ENCODE measurements around the gene PPEF1.

DNA sequence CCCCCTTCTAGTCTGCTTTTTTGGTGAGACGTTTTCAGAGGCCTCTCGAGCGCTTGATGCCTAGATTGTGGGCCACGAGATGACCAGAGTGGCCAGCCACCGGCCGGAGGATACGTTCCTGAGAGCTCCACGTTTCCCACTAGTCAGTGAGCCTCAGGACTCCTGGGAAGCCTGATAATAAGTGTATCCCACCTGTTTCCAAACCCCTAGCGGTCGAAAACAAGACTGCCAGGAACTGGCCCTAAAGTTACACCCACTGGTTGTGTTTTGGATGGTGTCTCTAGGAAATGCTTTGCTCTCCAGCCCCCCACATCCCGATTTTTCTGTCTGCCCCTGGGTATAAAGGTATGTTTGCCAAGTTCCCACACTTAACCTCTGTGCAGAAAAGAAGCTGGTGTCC lies 31.0 kb upstream of the PPEF1 start:
- no peak for TF ChIP-seq ZFP36 (IDR thresholded peaks at IDR 0.05; ENCODE audit: borderline replicate concordance, partially characterized antibody)
- TF ChIP-seq, protein P1, sequence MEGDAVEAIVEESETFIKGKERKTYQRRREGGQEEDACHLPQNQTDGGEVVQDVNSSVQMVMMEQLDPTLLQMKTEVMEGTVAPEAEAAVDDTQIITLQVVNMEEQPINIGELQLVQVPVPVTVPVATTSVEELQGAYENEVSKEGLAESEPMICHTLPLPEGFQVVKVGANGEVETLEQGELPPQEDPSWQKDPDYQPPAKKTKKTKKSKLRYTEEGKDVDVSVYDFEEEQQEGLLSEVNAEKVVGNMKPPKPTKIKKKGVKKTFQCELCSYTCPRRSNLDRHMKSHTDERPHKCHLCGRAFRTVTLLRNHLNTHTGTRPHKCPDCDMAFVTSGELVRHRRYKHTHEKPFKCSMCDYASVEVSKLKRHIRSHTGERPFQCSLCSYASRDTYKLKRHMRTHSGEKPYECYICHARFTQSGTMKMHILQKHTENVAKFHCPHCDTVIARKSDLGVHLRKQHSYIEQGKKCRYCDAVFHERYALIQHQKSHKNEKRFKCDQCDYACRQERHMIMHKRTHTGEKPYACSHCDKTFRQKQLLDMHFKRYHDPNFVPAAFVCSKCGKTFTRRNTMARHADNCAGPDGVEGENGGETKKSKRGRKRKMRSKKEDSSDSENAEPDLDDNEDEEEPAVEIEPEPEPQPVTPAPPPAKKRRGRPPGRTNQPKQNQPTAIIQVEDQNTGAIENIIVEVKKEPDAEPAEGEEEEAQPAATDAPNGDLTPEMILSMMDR (IDR thresholded peaks at IDR 0.05) = no peak; the same call in 2 of the 3 replicates
- no peak for TF ChIP-seq POLR2A (IDR thresholded peaks at IDR 0.05; ENCODE audit: low read length)
- no peak for TF ChIP-seq RNF2 (IDR thresholded peaks at IDR 0.05; ENCODE audit: borderline replicate concordance, low read depth)
- TF ChIP-seq, protein P2, sequence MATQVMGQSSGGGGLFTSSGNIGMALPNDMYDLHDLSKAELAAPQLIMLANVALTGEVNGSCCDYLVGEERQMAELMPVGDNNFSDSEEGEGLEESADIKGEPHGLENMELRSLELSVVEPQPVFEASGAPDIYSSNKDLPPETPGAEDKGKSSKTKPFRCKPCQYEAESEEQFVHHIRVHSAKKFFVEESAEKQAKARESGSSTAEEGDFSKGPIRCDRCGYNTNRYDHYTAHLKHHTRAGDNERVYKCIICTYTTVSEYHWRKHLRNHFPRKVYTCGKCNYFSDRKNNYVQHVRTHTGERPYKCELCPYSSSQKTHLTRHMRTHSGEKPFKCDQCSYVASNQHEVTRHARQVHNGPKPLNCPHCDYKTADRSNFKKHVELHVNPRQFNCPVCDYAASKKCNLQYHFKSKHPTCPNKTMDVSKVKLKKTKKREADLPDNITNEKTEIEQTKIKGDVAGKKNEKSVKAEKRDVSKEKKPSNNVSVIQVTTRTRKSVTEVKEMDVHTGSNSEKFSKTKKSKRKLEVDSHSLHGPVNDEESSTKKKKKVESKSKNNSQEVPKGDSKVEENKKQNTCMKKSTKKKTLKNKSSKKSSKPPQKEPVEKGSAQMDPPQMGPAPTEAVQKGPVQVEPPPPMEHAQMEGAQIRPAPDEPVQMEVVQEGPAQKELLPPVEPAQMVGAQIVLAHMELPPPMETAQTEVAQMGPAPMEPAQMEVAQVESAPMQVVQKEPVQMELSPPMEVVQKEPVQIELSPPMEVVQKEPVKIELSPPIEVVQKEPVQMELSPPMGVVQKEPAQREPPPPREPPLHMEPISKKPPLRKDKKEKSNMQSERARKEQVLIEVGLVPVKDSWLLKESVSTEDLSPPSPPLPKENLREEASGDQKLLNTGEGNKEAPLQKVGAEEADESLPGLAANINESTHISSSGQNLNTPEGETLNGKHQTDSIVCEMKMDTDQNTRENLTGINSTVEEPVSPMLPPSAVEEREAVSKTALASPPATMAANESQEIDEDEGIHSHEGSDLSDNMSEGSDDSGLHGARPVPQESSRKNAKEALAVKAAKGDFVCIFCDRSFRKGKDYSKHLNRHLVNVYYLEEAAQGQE (IDR thresholded peaks at IDR 0.05) = no peak
- no peak for TF ChIP-seq BHLHE40 (IDR thresholded peaks at IDR 0.05; ENCODE audit: low read depth, low read length)
- no peak for TF ChIP-seq ESRRA (IDR thresholded peaks at IDR 0.05; ENCODE audit: borderline replicate concordance, low read length)
